Ramos (cell line): ENCODE measurements around the gene RALGAPA2.

Source experiments
- in situ Hi-C: fragments of 300-500 bp; cut with MboI; formaldehyde crosslinking; loops from one replicate; pipeline ENCODE4 v1.14.3; 2022; ENCODE audit warnings: low sequenced_read_pairs; ENCODE audit not compliant: unreplicated experiment

The RALGAPA2 gene

DNA sequence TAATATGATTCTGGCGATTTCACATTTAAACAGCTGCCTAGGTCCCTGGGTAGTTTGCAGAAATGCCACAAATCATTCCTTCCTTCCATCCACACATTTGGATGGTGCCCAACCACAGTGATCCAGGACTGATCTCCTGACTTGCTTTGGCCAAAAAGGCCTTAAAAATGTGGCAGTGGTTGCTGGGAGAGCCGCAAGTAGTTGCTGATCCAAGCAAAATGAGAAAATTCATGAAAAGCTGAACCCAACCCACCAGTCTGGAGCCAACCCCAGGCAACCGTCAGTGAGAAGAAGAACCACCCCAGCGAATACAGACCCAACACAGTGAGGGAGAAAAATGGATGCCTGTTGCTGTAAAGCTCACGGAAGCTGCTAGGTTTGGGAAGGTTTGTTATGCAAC, 25.1 kb downstream of the RALGAPA2 start:
- in situ Hi-C loops: no loop called here

- in situ Hi-C loops: no loop called here
These were observed 26.8 kb downstream of the RALGAPA2 start for GRCh38 chr20:20685635-20686034.

DNA sequence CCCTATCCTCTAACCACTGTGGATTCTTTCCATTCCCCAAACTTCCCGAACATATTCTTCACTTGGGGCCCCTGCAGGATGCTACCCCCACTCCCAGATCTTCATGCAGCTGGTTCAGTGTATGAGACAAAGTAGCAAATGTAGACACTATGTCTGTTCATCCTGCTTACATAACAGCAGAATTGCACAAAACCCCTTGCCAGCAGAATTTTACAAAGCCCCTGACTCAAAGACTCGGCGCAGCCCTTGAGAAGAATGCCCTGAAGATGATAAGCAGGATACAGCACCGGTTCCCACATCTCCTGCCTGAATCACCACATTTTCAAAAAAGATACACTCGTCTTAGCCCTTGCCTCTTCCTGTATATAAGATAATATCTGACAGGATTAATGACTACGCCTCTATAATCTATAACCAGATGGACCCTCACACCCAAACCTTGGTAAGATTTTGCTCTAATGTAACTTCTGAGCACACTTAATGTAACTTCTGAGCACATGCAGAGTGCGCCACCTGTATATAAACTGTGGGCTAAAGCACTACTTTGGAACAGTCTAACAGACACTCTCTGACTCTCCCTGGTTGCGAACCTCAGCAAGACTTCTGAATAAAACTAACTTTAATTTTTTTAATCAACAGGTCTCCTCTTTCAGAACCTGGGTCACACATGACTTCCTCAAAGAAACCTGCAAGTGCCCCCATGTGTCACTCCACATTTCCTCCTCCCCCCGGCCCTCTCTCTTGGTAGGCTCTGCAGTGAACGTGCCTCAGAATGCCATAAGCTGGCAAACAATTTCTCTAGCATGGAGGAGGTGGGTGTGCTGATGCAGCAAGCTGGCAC, 28.7 kb downstream of the RALGAPA2 start:
- in situ Hi-C loops: no loop called here

DNA sequence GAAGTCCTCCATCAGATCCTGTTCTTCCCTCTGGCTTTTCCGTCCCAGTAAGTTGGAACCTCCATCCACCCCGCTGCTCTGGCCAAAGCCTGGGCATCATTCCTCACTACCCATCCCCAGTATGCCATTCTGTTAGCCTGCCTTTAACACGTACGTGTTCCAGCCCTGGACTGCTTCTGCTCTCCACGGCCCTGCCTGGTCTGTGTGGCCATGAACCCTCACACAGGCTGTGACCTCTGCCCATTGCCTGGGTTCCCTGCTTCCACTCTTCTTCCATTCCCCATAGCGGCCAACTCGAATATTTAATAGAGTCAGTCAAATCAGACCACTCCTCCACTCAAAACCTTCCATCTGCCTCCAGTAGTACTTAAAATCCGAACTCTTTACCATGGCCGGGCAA, 29.4 kb downstream of the RALGAPA2 start:
- in situ Hi-C loops: no loop called here

GRCh38 chr20:20680991-20681508, 31.4 kb downstream of the RALGAPA2 start:
- in situ Hi-C loops: no loop called here

DNA sequence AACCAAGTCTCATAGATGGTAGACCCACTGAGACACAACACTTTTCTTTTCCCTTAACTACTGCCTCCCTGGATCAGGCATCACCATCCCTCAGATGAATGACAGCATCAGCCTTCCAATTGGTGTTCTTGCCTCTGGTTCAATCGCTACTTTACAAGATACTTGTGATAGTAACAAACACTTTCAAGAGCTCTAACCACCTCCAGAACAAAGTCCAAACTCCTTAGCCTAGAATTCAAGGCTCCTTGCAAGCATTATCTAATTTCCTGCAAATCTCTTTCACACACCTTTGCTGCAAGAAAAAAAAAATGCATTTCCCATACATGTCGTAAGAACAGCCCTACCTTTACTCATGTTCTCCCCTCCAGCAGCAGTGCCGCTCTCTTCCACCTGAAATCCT, 33.1 kb downstream of the RALGAPA2 start:
- in situ Hi-C loops: no loop called here

DNA sequence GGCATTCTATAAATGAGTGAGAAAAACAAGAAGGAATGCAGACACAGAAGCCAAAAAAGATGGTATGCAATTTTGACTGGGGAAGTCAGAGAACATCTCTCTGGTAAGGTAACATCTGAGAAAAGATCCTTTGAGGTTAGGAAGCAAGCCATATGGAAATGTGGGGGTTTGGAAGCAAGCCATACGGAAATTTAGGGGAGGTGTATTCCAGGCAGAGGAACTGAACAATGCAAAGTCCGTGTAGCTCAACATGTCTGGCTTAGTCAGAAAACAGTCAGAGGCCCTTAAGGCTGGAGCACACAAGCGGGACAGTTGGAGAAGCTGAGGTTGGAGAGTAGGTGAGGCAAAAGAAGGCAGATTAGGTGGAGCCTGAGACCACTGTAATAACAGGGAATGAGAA, 35.3 kb downstream of the RALGAPA2 start:
- in situ Hi-C loops: no loop called here

- in situ Hi-C loops: no loop called here
These were observed 43.8 kb downstream of the RALGAPA2 start for GRCh38 chr20:20668639-20669038.

- in situ Hi-C loops: no loop called here
These were observed 46.1 kb downstream of the RALGAPA2 start for GRCh38 chr20:20666359-20666758.

- in situ Hi-C loops: no loop called here
These were observed 46.7 kb downstream of the RALGAPA2 start for GRCh38 chr20:20665606-20666332.

- in situ Hi-C loops: no loop called here
These were observed 47.5 kb downstream of the RALGAPA2 start for GRCh38 chr20:20664795-20665589.

- in situ Hi-C loops: no loop called here
These were observed 48.6 kb downstream of the RALGAPA2 start for GRCh38 chr20:20663841-20664240.

GRCh38 chr20:20658871-20659431, 53.5 kb downstream of the RALGAPA2 start:
- in situ Hi-C loops: no loop called here

DNA sequence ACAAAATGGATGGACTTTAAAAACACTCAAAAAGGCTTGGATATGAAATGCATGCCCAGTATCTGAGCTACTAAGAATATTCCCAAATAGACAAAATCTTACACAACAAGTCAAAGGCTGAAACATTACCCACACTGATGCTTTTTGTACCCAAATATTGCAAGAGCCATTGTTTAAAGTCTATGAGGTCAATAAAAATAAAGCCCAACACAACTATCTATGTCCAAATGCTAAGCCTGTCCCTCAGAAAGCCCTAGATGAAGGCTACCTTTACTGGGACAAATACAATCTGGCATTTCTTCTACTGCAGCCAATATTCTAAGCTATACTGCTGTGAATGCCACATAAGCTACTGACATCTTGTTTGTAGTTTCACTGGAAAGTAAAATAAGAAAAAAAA, 54.3 kb downstream of the RALGAPA2 start:
- in situ Hi-C loops: no loop called here

DNA sequence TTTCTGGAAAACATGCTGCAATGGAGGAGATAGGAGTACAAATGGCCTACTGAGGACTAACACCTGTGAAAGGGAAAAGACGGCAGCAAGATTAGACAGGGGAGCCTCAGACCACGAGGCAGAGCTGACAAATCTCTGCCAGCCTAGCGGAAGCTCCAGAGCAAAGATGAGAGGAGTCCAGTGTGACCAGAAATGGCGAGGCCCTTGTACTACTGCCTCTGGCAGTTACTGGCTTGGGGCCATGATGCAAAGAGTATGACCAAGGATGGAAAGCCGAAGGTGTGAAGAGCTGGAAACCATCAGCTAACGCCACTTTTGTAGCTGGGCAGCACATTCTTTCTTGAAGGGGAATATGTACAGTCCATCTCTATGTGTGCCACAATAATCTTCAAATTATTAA, 55.4 kb downstream of the RALGAPA2 start:
- in situ Hi-C loops: no loop called here

DNA sequence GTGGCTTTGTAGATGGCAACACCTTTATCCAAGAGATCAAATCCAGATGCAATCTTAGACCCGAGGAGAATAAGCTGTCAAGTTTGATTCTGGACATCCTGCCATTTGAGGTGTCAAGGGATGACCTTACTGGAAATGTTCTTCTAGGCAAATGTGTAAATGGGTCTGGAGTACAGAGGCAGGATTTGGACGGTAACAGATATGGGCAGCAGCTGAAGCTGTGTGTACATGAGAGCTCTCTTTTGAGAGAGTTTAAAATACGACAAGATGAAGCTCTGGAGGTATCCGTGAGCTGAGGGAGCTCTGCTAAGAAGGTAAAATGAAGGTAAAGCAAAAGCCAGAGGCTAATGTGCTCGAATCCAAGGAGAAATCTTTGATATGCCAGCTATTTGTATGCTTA, 56.6 kb downstream of the RALGAPA2 start:
- in situ Hi-C loops: no loop called here

DNA sequence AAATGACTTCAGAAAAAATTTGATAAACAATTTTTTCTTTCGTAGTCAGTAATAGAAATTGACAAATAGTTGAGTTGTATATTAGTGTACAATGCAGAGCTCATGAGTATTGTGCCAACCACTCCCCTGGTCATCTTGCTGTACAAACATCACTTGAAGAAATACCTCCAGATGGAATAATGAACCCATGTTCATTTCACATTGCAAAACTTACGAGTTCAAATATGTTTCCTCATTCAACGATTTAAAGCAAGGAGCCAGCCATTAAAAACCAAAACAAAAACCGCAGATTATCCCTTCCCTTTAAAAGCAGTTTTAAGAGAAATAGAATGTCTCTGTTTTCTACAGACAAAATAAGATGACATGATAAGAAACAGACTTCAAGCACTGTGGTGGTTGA, 62.5 kb downstream of the RALGAPA2 start:
- in situ Hi-C loops: no loop called here

DNA sequence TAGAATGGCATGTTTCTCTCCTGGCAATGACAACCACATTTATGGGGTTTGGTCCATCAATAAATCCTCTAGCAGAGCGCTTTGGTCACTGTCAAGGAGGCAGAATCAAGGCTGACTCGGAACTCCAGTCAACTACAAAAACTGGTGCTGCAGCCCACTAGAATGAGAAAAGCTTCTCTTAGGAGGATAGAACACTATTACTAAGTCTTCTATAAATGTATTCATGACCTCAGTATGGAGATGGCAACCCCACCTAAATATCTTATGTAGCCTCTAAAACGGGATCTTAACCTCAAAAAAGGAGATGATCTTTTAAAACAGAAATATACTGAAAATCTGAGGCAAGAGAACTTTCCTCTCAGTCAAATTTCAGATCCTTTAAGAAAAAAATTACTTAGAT, 68.5 kb downstream of the RALGAPA2 start:
- in situ Hi-C loops: no loop called here

- in situ Hi-C loops: no loop called here
These were observed 70.7 kb downstream of the RALGAPA2 start for GRCh38 chr20:20641783-20642182.

GRCh38 chr20:20638878-20639277, 73.6 kb downstream of the RALGAPA2 start:
- in situ Hi-C loops: no loop called here
